HG02642 (cell line): ENCODE results near the gene CHD9NB.
A peak's percentile ranks its signal among the peaks of the same experiment; 100 is the strongest.
"Not testable (repeated sequence)": the region's sequence is repeated elsewhere in the genome, so short reads cannot be mapped to it uniquely, and the experiment has no call there.

Experiments used
- ATAC-seq: cut with Tn5 transposase; IDR thresholded peaks from one replicate; pipeline ENCODE4 v1.9.1; 2021; ENCODE audit warnings: mild to moderate bottlenecking; ENCODE audit not compliant: unreplicated experiment, poor library complexity

CHD9NB gene

DNA sequence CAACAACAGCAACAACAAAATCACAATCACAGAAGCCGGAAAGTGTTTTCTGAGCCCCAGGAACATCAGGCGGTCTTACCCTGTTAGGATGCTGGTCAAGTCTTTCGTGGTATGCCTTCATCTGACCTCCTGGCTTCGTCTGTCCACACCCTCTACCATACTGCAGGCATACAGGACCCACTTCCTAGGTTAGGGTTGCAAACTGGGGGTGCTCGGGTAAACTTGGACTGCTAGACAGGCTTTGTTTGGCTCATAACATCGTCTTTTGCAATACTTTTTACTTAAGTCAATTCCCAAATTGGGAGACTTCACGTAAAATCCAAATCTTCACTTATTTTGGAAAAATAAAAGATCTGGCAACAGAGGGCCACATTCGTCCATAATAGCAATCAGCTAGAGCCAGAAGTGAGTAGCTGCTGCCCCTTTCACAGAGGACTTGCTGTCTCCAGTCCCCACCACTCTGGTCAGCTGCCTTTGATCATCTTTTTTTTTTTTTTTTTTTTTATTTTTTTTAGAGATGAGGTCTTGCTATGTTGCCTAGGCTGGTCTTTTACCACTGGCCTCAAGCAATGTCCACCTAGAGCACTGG, 32.1 kb upstream of the CHD9NB start:
- ATAC-seq, result no peak

DNA sequence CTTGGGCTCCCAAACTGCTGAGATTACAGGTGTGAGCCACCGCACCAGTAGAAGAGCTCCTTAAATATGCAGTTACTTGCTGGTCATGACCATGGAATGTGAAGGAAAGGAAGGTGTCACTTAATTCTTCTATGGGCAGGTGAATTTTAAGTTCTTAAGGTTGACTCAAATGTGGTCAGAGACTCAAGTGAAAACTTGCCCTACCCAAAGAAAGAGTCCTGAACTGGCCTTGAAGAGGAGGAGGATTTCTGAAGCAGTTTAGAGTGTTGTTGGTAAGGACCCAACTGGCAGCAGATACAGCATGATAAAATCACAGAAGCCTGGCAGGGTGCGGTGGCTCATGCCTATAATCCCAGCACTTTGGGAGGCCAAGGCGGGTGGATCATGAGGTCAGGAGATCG, 31.4 kb upstream of the CHD9NB start:
- no peak for ATAC-seq

DNA sequence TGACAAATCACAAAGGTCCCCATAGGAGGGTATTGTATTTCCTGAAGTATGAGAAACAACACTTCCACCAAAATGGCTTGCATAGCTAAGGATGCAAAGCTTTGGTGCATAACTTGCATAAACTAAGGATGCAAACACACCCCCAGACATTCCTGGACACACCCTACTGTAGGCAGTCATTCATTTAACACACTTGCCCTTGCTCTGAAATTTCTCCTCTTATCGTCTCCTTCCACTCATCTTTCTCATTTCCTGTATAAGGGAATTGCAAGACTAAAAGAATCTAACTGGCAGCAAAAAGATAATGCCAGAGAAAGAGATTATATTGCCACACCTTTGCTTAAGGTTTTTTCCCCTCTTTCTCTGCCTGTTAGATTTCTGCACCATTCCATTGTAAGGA, 30.4 kb upstream of the CHD9NB start:
- ATAC-seq, result no peak

DNA sequence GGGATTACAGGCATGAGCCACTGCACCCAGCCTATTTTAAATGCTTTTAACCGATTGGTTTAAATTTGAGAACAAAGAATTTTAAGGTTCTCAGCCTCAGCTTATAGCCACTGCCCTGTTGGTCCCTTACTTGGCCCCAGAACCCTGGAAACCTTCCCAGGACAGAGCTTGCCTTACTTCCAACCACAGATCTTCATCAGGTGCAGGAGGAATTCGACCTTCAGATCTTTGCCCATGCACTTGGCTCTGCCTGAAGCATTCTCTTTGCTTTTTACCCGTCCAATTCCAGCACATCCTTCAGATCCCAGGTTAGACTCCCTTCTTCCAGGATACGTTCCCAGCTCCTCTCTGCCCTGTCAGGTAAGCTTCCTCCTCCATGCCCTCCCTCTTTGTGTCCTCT, 29.8 kb upstream of the CHD9NB start:
- ATAC-seq, result no peak

DNA sequence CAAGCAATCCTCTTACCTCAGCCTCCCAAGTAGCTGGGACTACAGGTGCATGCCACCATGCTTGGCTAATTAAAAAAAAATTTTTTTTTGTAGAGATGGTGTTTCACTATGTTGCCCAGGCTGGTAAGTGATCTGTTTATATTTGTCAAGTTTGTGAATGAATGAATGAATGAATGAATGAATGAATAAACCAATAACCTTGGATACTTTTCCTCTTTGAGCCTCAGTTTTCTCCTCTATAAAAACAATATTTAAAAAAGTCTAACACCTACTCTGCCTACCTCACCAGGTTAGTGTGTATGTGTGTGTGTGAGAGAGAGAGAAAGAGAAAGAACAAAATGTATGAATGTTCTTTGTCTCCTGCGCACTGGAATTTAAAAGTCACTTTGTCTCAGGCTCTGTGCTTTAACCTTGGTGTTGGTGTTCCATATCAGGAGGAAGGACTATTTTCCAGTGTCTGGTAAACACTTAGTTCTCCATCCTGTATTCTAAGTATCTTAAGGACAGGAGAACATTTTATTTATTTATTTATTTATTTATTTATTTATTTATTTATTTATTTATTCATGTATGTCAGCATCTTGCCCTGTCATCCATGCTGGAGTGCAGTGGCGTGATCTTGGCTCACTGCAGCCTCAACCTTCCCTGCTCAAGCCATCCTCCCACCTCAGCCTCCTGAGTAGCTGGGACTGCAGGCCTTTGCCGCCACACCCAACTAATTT, 29.1 kb upstream of the CHD9NB start:
- no peak for ATAC-seq

DNA sequence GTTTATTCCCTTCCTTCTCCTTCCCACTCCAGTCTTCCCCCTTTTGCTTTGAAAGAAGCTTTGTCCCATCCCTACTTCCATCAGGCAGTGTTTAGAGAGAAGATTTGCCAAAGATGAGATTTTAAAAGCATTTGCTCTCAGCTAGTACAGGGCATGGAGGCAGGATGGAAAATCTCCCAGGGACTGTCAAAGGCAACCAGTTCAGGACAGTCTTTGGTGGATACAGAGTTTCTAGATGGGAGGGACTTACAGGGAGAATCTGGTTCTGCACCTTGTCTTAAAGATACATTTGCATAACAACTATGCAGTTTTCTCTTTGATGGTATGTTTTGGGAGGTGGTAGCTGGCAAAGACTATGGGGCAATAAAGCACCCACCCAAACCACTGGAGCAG, 28.3 kb upstream of the CHD9NB start:
- ATAC-seq, result no peak

DNA sequence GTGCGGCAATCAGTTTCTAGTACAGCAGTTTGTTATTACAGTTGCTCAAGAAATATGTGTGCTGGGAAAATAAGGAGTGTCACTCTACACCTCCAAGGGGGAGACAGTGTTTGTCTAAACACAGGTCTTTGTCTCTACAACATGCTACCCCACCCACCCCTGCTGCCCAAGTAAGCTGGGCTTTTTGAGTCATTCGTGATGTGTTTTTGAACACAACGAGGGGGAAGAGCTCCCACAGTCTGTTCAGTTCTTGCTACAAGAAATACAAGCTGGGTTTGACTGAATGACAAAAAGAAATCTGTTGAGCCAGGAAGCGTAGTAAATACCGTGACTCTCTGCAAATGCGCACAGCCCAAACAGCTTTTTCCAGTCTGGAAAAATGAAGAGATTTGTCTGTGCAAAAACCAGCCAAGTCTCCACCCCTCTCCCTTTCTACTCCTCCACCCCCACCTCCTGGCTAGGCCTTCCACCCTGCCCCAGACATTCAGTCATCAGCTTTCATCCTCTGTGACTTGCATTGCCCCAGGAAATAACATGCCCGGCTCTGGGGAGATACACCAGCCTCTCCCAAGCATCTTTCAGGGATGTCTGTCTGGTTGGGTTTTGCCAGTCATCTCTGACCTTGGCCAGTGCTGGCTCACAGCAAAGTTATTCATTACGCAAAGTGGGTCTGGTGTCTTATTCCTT, 27.8 kb upstream of the CHD9NB start:
- no peak for ATAC-seq

DNA sequence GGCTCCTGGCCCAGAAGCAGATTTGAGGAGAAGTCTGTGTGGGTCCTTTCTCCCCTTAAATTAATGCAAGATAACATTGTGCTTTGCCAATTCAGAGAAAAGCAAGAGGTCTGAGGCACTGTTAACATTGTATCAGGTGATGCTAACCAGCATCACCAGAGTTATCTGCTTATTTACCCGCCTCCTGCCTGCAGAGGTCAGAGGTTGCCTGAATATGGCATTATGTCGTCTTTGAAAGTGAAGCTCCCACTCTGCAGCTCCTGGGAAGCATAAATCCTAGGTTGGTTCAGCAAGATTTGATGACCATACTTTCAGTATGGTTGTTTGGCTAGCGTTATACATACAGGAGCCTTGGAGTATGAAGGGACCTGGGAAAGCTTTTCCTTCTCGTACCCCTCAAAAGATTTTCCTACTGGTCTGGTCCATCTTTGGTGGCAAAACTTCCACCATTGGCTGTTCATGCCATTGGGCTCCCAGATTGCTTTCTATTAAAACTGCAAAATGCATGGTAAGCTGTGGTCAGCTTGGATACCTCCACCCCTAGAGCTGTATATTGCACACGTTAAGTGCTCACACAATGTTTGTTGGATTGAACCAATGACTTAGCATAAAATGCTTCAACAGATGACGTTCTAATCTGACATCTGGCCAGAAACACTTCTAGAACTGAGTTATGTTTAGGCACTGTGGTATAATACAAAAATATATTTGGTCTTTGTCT, 26.2 kb upstream of the CHD9NB start:
- ATAC-seq, result no peak

DNA sequence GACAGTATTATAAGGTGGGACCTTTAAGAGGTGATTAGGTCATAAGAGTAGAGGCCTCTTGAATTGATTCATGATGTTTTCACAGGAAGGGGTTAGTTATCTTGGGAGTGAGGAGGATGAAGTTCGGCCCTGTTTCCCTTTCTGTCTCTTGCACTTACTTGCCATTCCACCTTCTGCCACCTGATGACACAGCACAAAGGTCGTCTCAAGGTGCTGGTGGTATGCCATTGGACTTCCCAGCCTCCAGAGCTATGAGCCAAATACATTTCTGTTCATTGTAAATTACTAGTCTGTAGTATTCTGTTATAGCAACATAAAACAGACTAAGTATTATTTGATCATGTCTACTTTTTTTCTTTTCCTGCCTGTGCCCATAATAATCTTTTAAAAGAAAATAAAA, 25.6 kb upstream of the CHD9NB start:
- ATAC-seq, result no peak

DNA sequence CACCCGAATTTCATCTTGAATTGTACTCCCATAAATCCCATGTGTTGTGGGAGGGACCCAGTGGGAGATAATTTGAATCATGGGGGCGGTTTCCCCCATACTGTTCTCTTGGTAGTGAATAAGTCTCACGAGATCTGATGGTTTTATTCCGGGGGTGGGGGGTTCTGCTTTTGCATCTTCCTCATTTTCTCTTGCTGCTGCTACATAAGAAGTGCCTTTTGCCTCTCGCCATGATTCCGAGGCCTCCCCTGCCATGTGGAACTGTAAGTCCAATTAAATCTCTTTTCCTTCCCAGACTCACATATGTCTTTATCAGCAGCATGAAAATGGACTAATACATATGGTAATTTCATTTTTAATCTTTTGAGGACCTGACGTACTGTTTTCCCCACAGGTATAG, 22.8 kb upstream of the CHD9NB start:
- not testable (repeated sequence) for ATAC-seq

DNA sequence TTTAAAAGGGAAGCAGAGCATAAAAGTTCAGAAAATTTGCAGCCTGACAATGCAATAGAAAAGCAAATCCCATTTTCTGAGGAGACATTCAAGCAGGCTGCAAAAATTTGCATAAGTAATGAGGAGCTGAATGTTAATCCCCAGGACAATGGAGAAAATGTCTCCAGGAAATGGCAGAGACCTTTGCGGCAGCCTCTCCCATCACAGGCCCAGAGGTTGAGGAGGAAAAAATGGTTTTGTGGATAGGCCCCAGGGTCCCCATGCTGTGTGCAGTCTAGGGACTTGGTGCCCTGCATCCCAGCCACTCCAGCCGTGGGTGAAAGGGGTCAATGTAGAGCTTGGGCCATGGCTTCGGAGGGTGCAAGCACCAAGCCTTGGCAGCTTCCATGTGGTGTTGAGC, 21.6 kb upstream of the CHD9NB start:
- not testable (repeated sequence) for ATAC-seq

DNA sequence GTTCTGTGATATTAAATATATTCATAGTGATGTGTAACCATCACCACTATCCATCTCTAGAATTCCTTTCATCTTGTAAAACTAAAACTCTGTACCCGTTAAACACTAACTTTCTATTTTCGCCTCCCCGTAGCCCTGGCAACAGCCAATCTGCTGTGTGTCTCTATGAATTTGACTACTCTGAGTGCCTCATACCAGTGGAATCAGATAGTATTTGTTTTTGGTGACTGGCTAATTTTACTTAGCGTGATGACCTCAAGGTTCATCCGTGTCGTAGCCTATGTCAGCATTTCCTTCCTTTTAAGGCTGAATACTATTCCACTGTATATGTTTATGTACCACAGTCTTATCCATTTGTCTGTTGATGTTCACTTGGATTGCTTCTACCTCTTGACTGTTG, 20.3 kb upstream of the CHD9NB start:
- ATAC-seq, result no peak

DNA sequence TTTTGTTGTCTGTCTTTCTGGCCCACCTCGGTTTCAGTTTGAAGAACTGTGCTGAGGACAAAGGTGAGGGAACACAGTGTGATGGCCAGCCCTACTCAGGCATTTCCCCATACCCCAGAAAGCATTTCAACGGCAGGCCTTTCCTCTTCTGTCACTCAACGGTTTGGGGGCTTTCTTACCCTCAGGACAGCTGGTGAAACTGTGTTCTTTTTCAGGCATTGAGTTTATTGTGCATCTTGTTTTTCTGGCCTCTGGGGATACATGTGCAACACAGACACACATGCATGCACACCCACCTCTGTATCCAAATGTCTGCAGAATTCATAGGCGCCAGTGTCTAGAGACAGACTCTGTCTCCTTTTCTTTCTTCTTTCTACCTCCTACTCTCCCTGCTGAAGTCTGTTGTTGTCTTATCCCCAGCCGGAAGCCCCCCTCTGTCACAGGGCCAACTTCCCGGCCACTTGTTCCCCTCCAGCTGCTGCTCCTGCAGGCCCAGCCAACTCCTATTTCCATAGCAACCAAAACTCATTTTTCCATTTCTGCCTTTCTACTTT, 19.1 kb upstream of the CHD9NB start:
- ATAC-seq, result peak; percentile 75

DNA sequence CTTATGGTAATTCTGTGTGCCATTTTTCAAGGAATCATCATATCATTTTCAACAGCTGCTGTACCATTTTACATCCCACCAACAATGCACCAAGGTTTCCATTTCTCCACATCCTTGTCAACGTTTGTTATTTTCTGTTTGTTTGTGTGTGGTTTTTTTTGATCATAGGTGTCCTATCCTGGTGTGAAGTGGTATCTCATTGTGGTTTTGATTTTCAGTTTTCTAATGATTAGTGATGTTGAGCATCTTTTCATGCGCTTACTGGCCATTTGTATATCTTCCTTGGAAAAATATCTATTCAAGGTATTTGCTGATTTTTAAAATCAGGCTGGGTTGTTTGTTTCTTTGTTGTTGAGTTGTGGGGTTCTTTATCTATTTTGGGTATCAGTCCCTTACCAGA, 17.1 kb upstream of the CHD9NB start:
- no peak for ATAC-seq

DNA sequence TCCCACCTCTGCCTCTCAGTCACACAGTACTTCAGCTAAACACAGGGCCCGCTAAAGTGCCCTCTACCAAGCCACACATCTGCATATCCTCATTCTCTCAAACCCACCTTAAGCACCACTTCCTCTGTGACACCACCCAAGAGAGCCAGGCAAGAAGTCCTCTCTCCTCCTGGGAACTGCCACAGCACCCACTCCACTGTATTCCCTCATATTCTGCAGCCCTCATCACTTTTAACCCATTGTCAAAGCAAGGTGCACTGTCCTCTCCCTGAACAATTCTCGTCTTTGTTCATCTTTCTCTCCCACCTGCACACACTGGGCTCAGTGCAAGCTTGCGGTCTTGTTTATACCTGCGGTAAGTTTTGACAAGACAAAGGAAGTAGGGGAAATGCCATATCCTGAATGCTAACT, 15.7 kb upstream of the CHD9NB start:
- ATAC-seq, result peak; percentile 56

DNA sequence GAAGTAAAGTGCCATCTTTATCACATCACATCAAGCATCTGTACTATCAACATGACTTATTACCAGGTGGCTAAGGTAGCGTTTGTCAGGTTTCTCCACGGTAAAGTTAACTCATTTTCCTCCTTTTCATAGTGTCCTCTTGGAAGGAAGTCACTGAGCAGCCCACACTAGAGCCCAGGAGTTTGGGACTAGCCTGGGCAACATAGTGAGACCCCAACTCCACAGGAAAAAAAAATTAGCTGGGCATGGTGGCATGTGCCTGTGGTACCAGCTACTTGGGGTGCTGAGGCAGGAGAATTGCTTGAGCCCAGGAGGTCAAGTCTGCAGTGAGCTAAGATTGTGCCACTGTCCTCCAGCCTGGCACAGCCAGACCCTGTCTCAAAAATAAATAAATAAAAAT, 15.0 kb upstream of the CHD9NB start:
- ATAC-seq, result no peak

DNA sequence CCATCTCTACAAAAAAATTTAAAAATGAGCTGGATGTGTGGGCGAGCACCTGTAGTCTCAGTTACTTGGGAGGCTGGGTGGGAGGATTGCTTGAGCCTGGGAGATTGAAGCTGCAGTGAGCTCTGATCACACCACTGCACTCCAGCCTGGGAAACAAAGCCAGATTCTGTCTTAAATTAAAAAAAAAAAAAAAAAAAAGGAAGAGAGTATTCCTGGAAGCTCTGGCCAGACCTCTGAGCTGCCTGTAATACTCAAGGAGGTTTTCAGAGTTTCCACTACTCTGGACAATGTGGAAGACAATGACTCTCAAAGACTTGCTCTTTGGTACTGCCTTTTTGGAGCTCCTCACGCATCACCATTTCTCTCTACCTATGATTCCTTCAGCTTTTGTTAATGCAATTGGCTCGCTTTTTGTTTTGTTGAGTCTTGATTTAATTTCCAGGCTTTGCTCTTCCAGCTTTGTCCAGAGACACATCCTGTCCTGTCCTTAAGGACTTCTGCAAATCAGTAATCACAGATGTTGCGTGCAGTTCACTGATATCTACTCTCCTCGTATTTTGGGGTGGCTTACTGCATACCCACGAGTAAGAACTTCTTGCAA, 12.9 kb upstream of the CHD9NB start:
- no peak for ATAC-seq

DNA sequence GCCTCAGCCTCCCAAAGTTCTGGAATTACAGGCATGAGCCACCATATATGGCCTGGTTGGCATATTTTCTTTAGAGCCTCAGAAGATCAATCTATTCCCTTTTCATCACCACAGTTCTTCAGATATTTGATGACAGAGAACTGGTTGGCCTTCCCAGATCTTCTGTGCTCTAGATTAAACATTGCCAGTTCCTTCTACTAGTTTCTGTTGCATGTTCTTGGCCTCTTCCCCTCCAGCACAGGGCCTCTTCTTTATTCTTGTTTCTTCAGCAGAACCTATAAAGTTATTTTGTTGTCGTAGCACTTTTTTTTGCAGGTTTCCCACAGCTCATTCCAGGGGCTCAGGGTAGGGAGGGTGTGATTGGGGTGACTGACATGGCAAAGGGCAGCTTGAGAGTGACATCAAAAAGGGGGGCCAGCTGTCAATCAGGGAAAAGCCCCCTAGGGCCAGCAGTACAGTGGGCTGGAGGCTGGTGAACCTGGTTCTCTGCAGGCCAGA, 11.4 kb upstream of the CHD9NB start:
- no peak for ATAC-seq

DNA sequence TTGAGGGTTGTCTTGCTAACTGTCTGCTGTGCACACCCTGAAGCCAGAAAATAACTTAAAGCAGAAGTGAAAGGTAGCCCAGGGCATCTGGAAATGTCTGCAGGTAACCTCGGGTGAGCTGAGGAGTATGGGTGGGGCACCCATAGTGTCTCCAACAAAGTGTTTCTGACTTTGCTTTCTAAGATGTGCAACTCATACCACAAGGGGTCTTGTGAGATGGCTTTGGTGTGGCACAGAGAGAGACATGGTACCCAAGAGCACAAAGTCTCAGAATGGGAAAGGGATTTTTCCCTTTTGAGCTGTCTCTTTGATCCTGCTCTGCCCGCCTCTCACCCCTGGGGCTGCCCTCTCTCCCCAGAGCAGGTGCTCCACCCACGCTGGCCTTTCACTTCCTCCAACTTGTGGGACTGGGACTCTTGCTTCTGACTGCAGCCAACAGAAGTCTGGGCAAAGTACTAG, 9.0 kb upstream of the CHD9NB start:
- ATAC-seq, result peak; percentile 88

DNA sequence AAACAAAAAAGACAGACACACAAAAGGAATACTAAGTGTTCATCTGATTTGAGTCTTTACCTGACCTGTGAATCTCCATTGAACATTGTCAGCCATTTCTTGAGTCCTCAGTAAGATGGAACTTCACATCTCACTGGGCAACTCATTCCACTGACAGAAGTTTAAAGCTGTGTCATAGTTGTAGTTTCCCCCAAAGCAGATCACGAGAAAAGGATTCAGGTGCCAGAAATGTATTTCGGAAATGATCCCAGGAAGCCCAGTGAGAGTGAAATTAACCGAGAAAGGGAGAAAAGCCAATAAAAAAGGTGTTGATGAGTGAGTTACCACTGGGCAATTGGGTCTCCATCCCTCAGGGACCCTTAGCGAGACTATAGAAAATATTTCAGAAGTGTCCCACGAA, 8.6 kb upstream of the CHD9NB start:
- peak; percentile 24 for ATAC-seq
